ENCODE measurements around the gene PPP2R2B. TPM values are rescaled to one million over a fixed set of nuclear protein-coding genes. Genes with fewer than 3 reads are reported as not detected.

The PPP2R2B gene
- total RNA-seq (2014; rRNA removed; shearing (Covaris generic)) = 7.6 and 9.1 TPM in 2 replicates

- peak; percentile 68 for DNase-seq (ENCODE audit: low read depth)
Observed at GRCh38 chr5:146878476-146879172, at the start of gene PPP2R2B. Gene PPP2R2B, minus strand, starts transcription at chr5:146878757.

GRCh38 chr5:146924132-146924531, 45.6 kb upstream of the PPP2R2B start:
- DNase-seq (ENCODE audit: low read depth) = no peak

DNA sequence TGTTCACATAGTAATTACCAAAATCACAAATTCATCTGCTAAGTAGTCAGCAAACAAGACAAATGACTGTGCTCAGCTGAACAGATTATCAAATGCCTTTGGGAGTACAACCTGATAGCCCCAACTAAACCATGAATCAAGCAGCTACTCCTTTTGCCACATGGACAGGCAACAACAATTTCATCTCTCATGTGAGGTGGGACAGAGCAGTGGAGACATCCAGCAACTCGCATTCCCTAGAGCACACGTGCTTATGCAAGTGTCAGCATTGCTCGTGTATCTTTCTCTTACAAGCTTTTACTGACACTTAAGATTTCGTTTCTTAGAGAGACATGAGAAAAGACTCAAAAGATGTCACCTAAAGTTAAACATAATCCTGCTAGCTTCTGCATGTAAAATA, 42.7 kb upstream of the PPP2R2B start:
- DNase-seq (ENCODE audit: low read depth) = no peak

DNA sequence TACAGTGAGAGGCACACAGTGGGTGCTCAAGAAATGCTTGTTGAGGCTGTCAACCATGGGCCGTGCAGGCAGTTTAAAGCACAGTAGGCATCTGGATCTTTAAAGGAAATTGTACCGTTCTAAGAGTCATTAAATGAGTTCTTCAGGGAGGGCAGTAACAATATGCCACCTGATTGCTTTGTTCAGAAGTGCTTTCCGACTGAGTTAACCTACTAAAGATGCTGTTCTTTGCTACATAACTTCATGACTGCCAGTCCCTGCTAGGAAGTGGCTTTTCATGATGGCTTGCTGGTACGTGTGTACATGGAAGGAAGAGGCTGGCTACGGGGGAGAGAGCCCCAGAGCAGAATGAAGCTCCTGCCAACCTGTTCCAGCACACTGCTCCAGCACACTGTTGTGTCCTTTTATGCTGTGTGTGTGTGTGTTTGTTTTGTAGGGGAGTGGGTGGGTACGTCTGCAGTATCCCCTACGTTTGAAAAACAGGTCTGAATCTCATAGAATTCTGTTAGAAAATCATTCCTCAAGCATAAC, 41.9 kb upstream of the PPP2R2B start:
- no peak for DNase-seq (ENCODE audit: low read depth)

- no peak for DNase-seq (ENCODE audit: low read depth)
Observed at GRCh38 chr5:146919304-146919703, 40.7 kb upstream of the PPP2R2B start.

DNA sequence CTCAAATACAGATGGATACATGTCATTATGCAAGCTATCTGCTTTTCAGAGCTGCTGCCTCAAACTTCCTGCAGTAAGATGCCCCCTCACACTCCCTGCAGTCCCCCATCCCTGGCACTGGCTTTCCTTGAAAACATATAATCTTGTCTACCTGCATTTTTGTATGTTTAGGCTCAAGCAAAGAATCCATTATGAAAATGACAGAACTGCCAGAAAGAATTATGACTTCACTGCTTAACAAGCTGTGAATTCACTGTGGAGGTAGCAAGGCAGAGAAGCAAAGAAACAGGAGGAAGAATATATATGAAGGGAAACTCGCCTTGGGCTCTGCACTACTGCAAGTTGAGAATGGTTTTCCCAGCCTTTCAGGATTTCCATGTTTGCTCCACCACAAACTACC, 39.4 kb upstream of the PPP2R2B start:
- no peak for DNase-seq (ENCODE audit: low read depth)

- DNase-seq (ENCODE audit: low read depth) = no peak
Observed at GRCh38 chr5:146912874-146913273, 34.3 kb upstream of the PPP2R2B start.

DNA sequence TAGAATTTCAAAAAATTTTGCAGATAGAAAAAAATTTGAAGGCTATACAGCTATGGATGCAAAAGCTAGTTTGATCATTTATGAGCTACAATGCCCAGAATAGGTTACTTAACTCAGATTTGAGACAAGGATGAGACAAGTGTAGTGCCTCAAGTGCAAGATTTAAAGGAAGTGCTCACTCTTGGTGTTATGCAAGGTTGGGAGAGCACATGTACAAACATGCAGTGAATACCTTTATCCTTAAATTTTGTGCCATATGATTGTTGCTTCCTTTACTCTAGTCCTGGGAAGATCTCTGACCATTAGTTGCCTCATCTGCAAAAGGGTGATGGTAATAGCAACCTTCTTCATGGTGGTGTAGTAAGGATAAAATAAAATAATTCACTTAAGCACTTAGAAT, 31.7 kb upstream of the PPP2R2B start:
- DNase-seq (ENCODE audit: low read depth) = no peak

DNA sequence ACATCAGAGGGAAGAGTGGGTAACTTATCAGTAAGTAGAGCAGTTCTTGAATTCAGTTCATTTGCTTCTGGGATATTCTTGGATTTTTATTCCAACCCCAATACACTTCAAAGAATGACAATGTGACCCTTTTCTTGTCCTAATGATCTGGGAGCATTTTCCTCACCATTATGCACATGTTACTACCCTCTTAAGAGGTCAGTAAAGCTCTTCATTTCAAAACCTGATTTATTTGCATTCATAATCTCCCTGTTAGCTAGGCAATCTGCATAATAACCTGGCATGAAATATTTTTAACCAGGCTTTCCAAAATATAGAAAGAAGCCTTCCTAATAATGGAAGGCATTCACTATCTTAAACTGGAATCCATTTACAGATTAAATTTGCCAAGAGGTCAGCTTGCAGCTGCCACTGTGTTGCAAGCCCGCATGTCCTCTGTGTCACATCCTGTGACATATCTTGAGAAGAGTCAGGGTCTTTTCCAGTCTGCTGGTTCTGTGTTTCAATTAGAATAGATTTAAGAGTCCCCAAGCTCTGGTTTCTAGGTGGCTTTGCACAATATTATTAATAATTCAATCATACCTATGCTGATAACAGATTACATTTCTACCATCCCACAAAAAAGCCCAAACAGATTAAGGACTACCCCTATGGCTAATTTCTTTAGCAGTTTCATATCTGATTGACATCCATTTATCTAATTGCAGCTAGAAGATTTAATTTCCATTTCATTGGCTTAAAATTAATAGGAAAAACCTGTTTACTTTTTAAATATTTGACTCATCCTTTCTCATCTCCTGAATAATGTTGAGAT, 30.9 kb upstream of the PPP2R2B start:
- DNase-seq (ENCODE audit: low read depth) = no peak

DNA sequence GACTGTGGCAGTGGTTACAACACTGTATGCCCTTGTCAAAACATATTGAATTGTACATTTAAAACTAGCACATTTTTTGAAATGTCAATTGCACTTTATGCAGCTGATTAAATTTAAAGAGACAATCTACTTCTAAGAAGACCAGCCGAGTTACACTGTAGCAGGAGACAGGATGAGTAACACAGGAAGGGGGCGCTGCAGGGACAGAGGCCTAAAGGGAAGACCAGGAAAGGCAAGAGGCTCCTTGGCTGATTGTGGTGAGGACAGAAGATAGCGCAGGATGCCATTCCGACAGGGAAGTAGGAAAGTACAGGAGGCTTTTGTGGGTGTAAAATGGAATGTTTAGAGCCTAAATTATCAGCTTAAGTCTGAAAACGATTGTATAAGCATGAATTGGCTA, 28.2 kb upstream of the PPP2R2B start:
- peak; percentile 15 for DNase-seq (ENCODE audit: low read depth)

- no peak for DNase-seq (ENCODE audit: low read depth)
Observed at GRCh38 chr5:146904890-146905289, 26.3 kb upstream of the PPP2R2B start.

GRCh38 chr5:146903789-146904188, 25.2 kb upstream of the PPP2R2B start:
- no peak for DNase-seq (ENCODE audit: low read depth)

DNA sequence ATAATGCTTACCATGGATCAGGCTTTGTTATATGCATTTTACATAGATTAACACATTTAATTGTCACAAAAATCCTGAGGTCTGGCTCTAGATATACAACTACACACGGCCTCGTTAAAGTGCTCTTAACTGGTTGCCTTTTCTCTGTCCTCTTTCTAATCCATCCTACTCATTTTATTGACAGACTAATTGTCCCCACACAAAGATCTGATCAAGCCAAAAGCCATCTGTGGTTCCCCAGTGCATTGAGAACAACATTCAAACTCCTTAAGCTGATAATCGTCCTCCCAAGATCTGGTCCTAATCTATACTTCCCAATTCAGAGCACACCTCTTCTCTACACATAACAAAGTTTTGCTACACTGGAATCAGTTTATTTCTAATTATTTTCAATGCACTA, 23.9 kb upstream of the PPP2R2B start:
- no peak for DNase-seq (ENCODE audit: low read depth)

DNA sequence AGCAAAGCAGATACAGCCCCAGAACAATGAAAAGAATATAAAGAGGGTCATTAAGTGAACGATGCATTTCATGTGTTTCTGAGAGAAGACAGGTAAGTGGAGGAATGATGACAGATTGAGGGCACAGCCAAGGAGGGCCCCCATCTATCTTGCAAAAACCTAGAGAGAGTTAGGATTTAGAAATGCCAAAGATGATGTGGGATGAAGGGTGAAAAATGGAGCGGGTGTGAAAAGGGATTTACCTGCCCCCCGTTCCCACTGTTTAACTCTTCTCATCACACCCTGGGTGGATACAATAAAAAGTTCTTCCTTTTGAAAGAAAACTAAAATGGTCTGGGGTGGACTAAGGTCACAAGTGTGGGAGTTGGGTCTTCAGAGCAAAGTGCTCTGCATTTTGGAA, 18.5 kb upstream of the PPP2R2B start:
- no peak for DNase-seq (ENCODE audit: low read depth)

GRCh38 chr5:146894753-146895521, 16.4 kb upstream of the PPP2R2B start:
- peak; percentile 42 for DNase-seq (ENCODE audit: low read depth)

GRCh38 chr5:146893991-146894390, 15.4 kb upstream of the PPP2R2B start:
- DNase-seq (ENCODE audit: low read depth) = no peak

GRCh38 chr5:146892231-146892630, 13.7 kb upstream of the PPP2R2B start:
- no peak for DNase-seq (ENCODE audit: low read depth)

GRCh38 chr5:146891511-146891910, 13.0 kb upstream of the PPP2R2B start:
- no peak for DNase-seq (ENCODE audit: low read depth)

GRCh38 chr5:146890731-146891440, 12.3 kb upstream of the PPP2R2B start:
- DNase-seq (ENCODE audit: low read depth) = no peak

GRCh38 chr5:146890066-146890465, 11.5 kb upstream of the PPP2R2B start:
- DNase-seq (ENCODE audit: low read depth) = no peak

DNA sequence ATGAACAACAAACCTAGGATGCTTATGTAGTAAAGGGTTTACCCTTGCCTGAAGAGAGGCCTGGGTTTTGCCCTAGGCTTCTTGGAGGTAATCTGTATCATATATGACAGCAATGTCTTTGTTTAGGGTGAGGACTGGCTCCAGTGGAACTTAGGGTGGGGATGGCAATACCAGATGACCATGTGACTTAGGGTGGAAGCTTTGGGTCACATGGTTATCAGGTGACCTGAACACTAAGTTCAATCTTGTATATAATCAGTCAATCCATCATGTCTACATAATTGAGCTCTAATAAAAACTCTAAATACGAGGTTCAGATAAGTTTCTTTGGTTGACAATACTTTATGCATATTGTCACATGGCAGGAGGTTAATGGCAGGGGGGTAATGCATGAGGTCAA, 10.6 kb upstream of the PPP2R2B start:
- DNase-seq (ENCODE audit: low read depth) = no peak
